ENCODE measurements around the gene HNRNPR.
"Not testable (repeated sequence)": the region's sequence is repeated elsewhere in the genome, so short reads cannot be mapped to it uniquely, and the experiment has no call there.

Gene HNRNPR

DNA sequence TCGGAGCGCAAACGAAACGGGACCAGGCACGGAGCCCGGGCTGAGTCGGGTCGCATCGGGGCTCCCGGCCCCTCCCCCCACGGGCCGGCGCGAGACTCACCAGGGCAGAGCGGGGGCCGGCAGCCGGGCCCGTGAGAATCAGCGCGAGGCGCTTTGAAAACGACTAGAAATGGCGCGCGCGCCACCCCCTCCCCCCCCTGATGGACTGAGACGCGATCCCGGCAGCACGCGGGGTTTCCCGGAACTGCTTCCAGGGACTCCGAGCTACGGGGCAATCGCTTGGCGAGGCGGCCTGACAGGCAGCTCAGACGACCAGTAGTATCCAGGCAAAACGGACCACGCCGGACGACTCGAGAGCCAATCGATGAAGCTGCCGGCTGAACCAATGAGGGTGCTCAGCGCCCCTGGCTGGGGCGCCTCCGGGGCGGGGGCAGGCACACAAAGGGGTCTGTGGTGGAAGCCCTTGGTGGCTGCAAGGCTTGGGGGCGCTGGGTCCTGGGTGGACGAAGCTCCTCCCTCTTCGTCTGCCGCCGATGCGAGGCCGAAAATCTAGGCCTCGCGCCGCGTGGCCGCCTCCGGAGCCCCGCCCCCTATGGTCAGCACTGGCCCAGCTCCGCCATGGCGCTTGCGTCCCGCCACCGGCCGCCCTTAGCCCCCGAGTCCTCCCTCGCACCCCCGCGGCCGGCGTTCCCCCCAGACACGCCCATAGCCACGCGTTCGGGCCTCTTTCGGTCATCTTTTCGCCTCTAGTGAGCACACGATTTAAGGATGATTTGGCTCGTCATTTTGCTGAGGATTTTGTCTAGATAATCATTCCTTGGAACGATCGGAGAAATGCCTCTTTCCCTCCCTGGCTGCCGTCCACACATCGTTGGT is at the start of gene HNRNPR:
TSS of gene HNRNPR (minus strand) at position 174 of the 876 bp plus-strand sequence. CDS start 3,276 bp downstream, outside the sequence.
- DNase-seq: peak; percentile 100

GRCh38 chr1:23393706-23394105 is 49.6 kb upstream of the HNRNPR start:
- no peak for DNase-seq

GRCh38 chr1:23392125-23392855 is 48.2 kb upstream of the HNRNPR start:
- DNase-seq: no peak

DNA sequence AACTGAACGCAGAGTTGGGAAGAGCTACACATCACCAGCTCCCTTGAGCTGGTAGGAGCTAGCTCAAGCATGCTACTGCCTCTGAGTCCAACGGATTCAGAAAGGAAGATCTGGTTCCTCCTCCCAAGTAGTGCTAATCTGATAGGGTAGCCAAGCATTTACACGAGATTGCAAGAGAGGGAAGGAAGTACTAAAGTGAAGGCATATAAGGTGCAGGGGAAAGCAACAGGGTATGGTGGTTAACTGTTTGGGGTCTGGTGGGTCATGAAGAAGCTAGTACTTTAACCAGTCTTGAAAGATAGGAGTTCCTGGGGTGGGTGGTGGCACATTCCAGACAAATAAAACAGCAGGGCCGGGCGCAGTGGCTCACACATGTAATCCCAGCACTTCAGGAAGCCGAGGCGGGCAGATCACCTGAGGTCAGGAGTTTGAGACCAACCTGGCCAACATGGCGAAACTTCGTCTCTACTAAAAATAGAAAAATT is 45.8 kb upstream of the HNRNPR start:
- DNase-seq: no peak

- no peak for DNase-seq
These were observed 43.4 kb upstream of the HNRNPR start for GRCh38 chr1:23387494-23387893.

- no peak for DNase-seq
These were observed 41.1 kb upstream of the HNRNPR start for GRCh38 chr1:23385119-23385621.

- no peak for DNase-seq
These were observed 40.4 kb upstream of the HNRNPR start for GRCh38 chr1:23384312-23385058.

- no peak for DNase-seq
These were observed 39.7 kb upstream of the HNRNPR start for GRCh38 chr1:23383577-23384311.

GRCh38 chr1:23381233-23381885 is 37.3 kb upstream of the HNRNPR start:
- DNase-seq: no peak

DNA sequence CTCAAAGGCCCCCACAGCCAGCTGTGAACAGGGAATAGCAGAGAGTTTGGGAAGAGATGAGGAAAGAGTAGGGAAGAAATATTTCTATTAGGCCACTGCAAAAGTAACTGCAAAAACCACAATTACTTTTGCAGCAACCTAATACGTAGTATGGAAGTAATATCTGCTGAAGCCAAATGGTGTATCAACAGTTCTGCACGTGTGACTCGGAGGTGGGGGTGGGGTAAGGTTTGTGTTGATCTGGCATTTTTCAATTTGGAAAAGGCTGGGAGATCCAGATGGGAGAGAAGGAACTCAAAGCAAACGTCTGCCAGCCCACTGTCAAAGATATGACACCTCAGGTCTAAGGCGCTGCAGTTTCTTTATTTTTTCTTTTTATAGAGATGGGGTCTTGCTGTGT is 36.6 kb upstream of the HNRNPR start:
- no peak for DNase-seq

DNA sequence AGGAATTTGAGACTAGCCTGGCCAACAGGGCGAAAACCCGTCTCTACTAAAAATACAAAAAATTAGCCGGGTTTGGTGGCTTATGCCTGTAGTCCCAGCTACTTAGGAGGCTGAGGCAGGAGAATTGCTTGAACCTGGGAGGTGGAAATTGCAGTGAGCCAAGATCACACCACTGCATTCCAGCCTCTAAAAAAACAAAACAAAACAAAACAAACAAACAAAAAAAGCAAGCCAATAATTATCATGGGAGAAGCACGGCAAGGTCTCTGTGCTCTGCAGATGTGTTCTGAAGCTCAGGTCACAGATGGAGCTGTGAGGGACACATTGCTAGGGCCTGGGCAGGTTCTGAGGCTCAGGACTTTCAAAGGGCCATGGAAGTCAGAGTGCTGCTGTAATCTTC is 36.2 kb upstream of the HNRNPR start:
- DNase-seq: not testable (repeated sequence)

- no peak for DNase-seq
These were observed 33.1 kb upstream of the HNRNPR start for GRCh38 chr1:23376890-23377811.

DNA sequence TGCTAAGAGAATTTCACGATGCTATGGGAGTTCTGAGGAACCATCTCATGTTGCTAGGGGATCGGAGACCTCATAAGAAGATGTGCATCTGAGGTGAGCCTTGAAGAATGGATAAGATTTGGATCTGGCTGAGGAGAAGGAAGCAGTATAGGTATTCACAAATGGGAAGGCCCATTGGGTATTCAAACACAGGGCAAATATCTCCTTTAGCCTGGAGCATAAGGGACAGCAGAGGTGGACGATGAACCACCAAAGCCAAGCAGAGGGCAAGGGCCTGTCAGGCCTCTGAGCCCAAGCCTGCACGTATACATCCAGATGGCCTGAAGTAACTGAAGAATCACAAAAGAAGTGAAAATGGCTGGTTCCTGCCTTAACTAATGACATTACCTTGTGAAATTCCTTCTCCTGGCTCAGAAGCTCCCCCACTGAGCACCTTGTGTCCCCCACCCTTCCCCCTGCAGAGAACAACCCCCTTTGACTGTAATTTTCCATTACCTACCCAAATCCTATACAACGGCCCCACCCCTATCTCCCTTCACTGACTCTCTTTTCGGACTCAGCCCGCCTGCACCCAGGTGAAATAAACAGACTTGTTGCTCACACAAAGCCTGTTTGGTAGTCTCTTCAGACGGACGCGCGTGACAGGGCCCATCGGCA is 30.1 kb upstream of the HNRNPR start:
- not testable (repeated sequence) for DNase-seq

DNA sequence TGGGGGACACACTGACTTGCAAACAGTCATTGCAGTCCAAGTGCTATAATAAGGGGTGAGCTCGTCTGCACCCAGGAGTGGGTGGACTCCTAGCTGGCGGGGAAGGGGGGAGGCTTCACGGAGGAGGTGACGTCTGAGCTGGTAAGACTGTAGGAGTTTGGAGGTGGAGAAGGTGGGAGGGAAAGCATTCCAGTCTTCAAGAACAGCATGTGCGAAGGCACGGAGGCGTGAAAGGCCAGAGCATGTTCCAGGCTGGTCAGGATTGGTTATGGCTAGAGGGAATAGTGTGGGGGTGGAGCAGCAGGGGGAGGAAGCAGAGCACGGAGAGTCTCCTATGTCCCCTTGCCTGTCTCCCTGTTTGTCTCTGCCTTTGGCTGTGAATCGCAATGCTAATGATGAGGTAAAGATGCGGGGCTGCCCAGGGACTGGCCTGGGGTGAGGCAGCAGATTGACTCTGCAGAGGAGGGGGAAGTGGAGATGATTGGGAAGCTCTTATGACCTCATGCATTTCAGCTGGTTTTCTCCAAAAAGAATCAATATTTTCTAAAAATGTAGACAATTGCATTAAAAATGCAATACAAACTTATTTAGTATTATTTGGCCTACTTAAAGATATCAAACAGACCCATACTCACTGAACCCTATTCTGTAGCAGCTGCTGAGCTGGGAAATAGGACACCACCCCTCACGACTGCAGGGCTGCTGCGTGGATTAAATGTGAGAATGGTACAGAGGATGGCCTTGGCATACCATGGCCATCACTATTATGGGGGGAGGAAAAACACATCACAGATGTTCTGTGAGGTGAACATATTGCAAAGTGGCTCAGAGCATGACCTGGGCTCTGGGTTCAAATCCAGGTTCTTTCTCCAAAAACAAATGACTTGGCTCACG is 28.1 kb upstream of the HNRNPR start:
- no peak for DNase-seq

GRCh38 chr1:23370709-23371584 is 26.9 kb upstream of the HNRNPR start:
- peak; percentile 65 for DNase-seq

- no peak for DNase-seq
These were observed 26.2 kb upstream of the HNRNPR start for GRCh38 chr1:23370330-23370708.

GRCh38 chr1:23369335-23370013 is 25.4 kb upstream of the HNRNPR start, which contains the start of gene ZNF436:
Gene ZNF436 (minus strand): TSS chr1:23369836. CDS start chr1:23368005, 1,831 bp downstream.
- peak; percentile 94 for DNase-seq
